Lower leg skin (tissue), 3 donors: ENCODE measurements around the gene VWA5A.

ENCODE experiments used
- CTCF ChIP-seq, 3 donors: fragments of 450-650 bp; IDR thresholded peaks; one replicate each; pipeline ENCODE4 v1.5.1; 2016; ENCODE audit warnings: antibody characterized with exemption in 3 of 3, mild to moderate bottlenecking in 3 of 3, moderate library complexity in 2 of 3
- POLR2A ChIP-seq, 2 donors: fragments of 450-650 bp; IDR thresholded peaks; one replicate each; pipeline ENCODE4 v1.6.1; 2016 to 2017; ENCODE audit warnings: antibody characterized with exemption in 2 of 2, mild to moderate bottlenecking in 1 of 2, moderate library complexity in 1 of 2

DNA sequence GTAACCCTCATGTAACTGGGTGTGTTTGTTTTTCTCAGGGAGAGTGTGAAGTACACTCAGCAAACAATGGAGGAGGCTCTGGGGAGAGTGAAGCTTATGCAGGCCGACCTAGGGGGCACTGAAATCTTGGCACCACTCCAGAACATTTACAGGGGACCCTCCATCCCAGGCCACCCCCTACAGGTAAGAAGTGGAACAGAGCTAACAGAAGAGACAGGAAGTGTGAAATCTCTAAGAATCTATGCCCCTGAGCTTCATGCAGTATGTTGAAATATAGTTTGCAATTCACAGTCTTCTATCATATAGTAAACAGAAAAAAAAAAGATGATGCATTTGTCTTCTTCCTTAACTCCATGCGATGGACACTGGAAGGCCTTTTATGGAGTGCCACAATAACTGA lies 8.4 kb downstream of the VWA5A start:
- no peak for TF ChIP-seq CTCF (IDR thresholded peaks at IDR 0.05)
- TF ChIP-seq POLR2A (IDR thresholded peaks at IDR 0.05) = no peak
